CD4-positive, alpha-beta T cell treated with Interleukin-21 for 1 hour (primary cell): ENCODE measurements around the gene CD4.
A peak's percentile ranks its signal among the peaks of the same experiment; 100 is the strongest.

Experiments
- DNase-seq: peaks from one replicate; pipeline ENCODE4 v3.0.0-alpha.2; 2020

CD4 gene

GRCh38 chr12:6778574-6779550, 10.5 kb upstream of the CD4 start:
- DNase-seq = peak; percentile 90

- no peak for DNase-seq
Measured at GRCh38 chr12:6779708-6780432, 9.5 kb upstream of the CD4 start.

GRCh38 chr12:6780573-6780972, 8.8 kb upstream of the CD4 start:
- no peak for DNase-seq

GRCh38 chr12:6782119-6782518, 7.2 kb upstream of the CD4 start:
- DNase-seq = no peak

GRCh38 chr12:6782850-6783566, 6.3 kb upstream of the CD4 start:
- no peak for DNase-seq

- no peak for DNase-seq
Measured at GRCh38 chr12:6783828-6784227, 5.5 kb upstream of the CD4 start.

GRCh38 chr12:6784296-6784695, 5.0 kb upstream of the CD4 start:
- no peak for DNase-seq

- no peak for DNase-seq
Measured at GRCh38 chr12:6784761-6785160, 4.6 kb upstream of the CD4 start.

GRCh38 chr12:6786416-6787094, 2.8 kb upstream of the CD4 start:
- peak; percentile 48 for DNase-seq

GRCh38 chr12:6787309-6787708, 2.0 kb upstream of the CD4 start:
- DNase-seq = no peak

GRCh38 chr12:6790496-6791150, 1.3 kb downstream of the CD4 start:
- DNase-seq = peak; percentile 47

- no peak for DNase-seq
Measured at GRCh38 chr12:6791931-6792520, 2.7 kb downstream of the CD4 start.

- peak; percentile 51 for DNase-seq
Measured at GRCh38 chr12:6792522-6793201, 3.3 kb downstream of the CD4 start.

- no peak for DNase-seq
Measured at GRCh38 chr12:6795088-6795487, 5.8 kb downstream of the CD4 start.

- DNase-seq = no peak
Measured at GRCh38 chr12:6796576-6796975, 7.2 kb downstream of the CD4 start.

GRCh38 chr12:6799147-6799546, 9.8 kb downstream of the CD4 start:
- DNase-seq = no peak

GRCh38 chr12:6807170-6807569, 17.8 kb downstream of the CD4 start:
- no peak for DNase-seq

- no peak for DNase-seq
Measured at GRCh38 chr12:6809056-6809455, 19.7 kb downstream of the CD4 start.

GRCh38 chr12:6810758-6811157, 21.4 kb downstream of the CD4 start:
- DNase-seq = no peak

- DNase-seq = no peak
Measured at GRCh38 chr12:6813363-6813762, 24.0 kb downstream of the CD4 start.

GRCh38 chr12:6816598-6816997, 27.3 kb downstream of the CD4 start:
- no peak for DNase-seq
